SIG-M5 treated with dmso at 0.1 percent for 504 hours (cell line): ENCODE measurements around the gene LRRC38.

Experiments
- DNase-seq: peaks from one replicate; lab custom pipeline; 2025; ENCODE audit not compliant: unreplicated experiment; lab: John Stamatoyannopoulos, UW

LRRC38 gene

DNA sequence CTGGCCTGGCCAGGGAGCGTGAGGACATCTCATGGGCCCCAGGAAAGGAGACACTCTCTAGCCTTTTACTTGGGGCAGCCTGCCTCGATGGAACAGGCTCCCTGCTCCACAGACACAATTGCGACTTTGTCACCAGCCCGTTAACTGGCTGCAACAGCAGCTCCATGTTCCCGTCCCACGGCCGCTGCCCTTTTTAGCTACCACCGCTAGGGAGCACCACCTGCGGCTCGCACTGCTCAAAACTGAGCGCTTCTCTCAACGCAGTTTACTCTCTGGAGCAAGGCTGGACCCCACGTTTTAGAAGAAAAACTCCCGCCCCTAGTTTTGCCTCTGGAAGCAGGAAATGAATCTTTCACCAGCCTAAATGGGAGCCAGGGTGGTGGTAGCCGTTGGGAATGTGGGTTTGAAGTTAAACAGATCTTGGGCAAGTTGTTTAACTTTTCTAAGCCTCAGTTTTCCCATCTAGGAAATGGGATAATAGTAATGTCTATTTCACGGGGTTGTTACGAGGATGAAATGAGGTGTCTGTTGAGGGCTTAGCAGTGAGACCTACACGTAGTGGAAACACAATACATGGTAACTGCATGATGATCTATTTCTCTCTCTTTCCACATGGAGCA is 3.5 kb upstream of the LRRC38 start:
- no peak for DNase-seq

DNA sequence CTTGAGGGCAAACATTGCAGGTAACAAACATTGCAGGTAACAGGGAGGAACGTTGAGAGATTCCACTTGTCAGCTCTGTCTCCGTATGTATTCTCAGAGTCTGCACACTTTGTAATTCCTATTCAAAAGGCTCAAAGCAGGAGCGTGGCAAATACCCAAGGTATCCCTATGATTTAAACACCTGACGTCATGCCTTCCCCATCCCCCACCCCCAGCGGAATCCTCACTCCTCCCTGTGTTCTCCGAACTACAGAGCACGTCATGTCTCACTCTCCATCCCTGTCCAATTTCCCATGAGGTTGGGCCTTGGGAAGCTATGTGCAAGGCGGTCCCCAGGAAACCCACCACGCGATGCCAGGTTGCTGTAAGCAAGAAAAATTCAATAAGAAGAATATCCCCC is 2.8 kb upstream of the LRRC38 start:
- no peak for DNase-seq

DNA sequence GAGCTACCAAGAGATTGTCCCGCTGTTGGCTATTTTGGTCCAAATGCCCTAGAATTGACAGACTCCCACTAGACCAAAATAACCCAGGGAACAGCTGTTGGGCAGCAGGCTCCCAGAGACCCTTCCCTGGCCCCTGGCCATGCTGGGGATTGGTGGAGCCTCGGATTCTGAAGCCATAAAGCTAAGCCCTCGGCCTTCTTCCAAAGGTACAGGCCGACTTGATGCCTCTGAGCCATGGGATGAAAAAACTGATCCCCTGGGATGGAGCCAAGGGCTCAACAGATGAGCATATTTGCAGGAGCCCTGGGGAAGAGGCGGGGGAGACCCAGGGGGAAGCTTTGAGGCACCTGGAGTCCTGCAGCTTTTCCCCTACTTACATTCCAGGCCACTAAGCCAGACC is 1.0 kb upstream of the LRRC38 start:
- DNase-seq: no peak

DNA sequence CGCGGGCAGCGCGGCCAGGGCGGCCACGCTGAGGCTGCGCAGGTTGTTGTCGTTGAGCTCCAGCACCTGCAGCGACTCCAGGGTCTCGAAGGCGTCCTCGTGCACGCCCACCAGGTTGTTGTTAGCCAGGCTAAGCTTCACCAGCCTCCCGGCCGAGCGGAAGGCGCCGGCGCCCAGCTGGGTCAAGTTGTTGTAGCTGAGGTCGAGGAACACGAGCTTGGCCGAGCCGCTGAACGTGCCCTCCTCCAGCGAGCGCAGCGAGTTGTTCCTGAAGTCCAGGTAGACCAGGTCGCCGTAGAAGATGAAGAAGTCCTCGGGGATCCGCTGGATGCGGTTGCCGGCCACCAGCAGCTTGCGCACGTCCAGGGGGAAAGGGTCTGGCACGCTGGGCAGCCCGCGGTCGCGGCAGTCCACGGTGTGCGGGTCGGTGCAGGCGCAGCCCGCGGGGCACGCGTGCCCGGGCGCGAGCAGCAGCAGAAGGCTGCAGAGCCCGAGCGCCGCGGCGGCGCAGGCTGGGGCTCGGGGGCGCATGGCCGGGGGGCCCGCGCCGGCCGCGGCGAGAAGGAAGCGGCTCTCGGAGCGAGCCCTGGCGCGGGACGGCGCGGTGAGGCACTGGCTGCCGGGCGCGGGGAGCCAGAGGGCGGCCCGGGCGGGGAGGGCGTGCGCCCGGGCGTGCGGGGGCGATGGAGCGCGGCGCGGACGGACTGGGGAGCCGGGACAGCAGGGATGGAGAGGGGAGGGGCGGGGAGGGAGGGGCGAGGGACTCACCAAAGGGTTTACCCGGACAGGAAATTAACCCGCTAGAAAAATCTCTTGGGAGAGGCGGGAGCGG is 524 bp downstream of the LRRC38 start:
- no peak for DNase-seq

DNA sequence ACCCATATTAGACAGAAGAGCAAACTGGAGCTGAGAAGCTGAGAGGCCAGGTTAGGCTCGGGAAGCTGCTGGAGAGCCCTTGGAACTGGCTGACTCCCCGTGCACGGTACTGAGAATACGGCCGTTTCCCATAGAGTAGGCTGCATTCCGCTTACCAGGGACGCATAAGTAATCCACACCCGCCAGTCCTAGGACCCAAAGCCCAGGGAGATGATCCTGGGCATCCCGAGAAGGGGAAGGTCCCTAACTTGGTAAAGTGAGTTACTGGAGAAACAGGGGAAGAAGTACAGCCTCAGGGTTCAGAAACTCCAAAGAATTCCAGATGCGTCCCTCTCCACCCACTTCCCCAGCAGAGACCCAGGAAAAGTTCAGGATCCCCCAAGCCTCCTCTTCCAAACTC is 1.3 kb downstream of the LRRC38 start:
- no peak for DNase-seq

DNA sequence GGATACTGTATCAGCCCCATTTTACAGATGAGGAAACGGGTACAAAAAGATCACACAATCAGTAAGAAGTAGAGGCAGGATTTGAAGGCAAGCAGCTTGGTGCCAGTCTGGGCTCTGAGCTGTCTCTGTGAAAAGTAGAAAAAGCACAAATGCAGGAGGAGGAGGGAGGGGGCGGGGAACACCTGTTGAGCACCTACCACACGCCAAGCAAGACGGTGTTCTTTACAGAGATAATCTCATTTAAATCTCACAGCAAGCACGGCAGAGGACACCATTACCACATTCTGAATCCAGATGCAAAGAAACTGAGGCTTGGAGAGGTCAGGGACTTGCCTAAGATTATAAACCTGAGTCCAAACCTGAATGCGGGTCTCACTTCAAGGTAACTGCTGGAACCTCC is 3.3 kb downstream of the LRRC38 start:
- DNase-seq: no peak

DNA sequence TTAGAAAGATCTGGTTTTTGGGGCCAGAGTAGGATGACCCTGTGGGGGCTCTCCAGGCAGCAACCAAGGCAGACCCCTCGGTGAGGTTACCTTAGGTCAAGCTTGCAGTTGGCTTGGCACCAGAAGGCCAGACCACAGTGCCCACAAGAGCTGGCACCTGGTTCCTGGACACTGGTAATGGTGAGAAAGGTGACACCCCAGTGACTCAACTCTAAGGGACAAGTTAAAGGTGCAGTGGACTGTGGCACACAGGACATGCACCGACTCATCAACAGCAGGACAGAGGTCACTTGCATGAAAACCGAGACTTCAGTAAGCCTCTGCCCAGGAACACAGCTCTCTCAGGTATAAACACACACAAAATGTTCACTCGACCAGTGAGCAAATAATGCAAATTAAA is 6.7 kb downstream of the LRRC38 start:
- no peak for DNase-seq

DNA sequence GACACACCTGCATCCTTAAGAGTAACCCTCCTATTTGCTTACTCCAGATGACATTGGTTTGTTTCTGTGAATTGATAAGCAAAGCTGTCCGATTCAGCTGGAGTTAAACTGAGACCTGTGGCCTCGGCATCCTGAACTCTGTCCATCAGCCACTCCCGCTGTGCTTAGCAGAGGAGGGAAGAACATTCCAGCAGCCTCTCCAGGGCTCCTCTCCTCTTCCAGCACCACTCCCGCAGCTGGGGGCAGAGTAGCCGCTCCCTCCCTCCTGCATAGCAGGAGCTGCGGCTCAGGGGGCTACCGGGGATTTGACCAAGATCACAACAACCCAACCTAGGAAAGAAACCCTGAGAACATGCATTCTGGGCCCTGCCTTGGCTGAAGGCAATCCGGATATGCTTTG is 8.8 kb downstream of the LRRC38 start:
- DNase-seq: no peak

DNA sequence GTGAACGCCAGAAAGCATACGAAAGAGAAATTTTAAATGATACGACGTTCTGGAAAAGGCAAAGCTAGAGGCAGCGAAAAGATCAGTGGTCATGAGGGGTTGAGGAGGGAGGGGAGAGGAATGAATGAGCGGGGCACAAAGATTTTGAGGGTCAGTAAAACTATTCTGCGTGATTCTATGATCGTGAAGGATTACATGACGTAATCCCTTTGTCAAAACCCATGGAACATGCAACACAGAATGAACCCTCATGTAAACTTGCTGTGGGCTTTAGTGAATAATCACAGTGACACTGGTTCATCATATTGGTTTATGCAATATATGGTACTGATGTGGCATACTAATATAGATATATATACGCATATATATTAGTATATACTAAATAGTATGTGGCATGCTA is 13.0 kb downstream of the LRRC38 start:
- DNase-seq: no peak

DNA sequence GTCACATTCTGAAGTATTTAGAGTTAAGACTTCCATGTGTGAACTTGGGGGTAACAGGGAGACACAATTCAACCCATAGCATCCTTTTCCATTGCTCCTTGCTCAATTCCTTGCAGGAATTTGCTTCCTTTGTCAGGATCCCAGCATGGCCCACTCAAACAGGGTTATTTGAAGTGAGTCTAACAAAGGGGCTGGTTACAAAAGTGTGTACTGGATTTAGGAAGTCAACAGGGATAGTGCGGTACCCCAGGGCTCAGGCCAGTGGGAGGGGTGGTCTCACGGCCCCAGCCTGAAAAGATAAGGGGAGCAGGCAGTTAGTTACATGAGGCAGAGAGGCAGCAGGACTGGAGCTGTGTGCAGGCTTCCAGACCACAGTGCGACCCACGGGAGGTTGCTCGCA is 14.4 kb downstream of the LRRC38 start:
- no peak for DNase-seq

DNA sequence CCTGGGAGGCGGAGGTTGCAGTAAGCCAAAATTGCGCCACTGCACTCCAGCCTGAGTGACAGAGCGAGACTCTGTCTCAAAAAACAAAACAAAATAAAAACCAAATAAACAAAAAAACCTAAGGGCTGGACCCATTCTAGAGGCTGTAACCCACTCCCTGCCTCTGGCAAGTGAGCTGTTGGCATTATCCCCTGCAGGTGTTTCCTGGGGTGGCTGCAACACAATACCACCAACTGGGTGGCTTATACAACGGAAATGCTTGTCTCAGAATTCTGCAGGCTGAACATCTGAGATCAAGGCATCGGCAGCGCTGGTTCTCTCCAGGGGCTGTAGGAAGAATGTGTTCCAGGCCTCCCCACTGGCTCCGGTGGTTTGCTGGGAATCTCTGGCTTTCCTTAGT is 15.2 kb downstream of the LRRC38 start:
- no peak for DNase-seq

DNA sequence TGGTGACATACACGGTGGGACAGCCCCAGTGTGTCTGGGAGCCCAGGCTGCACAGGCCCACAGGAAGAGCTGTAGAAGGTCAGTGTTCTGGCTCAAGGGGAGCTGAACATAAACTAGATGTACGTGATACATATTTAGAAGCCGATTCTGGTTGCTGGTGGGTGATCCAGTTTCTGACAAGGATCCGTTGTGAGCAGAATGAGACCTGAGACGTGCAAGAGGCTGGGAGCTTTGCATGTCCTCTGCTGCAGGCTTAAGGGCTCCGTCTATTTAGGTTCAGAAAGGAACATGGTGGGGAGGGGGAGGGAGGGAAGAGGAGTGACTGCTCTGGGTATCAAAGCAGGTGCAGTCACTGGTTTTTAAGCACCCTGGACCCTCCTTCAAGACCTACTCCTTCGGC is 18.6 kb downstream of the LRRC38 start:
- no peak for DNase-seq

DNA sequence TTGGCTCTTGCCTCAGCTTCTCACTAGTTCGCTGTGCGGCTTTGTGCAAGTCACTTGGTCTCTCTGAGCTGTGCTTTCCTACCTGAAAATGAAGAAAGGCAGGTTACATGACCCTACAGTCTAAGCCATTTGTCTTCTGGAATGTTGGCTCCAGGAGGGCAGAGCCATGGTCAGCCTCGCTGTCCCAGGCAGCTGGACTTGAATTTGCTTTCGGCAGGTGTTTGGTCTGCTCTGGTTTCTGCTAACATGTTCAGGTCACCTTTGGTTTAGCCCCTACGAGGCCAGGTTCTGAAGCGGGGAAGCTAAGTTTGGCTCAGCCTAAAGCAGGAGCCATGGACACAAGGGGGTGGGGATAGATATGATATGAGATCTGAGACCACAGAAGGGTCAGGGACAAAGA is 19.1 kb downstream of the LRRC38 start:
- no peak for DNase-seq

DNA sequence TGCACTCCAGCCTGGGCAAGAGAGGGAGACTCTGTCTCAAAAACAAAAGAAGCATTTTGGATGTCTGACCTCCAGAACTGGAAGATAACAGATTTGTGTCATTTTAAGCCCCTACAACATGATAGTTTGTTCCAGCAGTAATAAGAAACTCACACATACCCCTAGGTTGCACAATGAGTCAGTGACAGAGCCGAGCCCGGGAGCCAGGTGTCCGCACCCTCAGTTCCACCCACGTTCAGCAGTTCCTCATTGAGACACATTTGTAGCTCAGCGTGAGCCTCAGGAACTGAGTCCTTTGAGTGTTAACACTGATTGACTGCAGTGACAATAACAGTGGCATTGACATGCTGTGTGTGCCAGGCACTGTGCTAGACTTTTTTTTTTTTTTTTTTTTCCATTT is 19.8 kb downstream of the LRRC38 start:
- no peak for DNase-seq

DNA sequence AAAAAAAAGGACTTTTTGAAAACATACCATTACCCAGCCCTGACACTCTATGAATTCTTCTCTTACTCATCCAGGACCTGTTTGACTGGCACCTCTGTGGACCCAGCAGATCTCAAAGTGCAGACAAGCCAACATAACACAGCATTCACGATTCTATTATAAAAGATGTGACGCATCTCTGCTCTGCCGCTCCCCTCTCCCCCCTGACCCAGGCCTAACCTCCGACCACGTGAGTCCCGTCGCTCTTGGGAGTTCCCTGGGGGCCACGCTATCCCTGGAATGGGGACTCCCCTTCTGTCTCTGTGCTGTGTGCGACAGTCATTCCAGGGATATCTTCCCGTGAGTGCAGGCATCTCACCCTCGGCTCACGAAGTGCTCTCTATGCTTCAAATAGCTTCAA is 21.1 kb downstream of the LRRC38 start:
- DNase-seq: no peak

DNA sequence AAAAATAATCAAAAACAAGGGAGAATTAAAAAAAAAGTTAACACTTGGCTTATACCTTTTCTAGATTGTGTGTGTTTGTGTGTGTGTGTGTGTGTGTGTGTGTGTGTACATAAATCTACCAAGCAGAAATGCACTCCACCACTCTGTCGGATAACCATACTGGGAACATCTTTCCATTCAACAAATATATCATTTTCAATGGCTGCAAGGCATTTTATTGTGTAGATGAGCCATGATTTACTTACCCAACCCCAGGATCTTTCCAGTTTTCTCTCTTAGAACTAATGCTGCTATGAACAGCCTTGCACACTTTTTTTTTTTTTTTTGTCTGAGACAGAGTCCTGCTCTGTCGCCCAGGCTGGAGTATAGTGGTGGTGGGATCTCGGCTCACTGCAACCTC is 25.8 kb downstream of the LRRC38 start:
- no peak for DNase-seq

DNA sequence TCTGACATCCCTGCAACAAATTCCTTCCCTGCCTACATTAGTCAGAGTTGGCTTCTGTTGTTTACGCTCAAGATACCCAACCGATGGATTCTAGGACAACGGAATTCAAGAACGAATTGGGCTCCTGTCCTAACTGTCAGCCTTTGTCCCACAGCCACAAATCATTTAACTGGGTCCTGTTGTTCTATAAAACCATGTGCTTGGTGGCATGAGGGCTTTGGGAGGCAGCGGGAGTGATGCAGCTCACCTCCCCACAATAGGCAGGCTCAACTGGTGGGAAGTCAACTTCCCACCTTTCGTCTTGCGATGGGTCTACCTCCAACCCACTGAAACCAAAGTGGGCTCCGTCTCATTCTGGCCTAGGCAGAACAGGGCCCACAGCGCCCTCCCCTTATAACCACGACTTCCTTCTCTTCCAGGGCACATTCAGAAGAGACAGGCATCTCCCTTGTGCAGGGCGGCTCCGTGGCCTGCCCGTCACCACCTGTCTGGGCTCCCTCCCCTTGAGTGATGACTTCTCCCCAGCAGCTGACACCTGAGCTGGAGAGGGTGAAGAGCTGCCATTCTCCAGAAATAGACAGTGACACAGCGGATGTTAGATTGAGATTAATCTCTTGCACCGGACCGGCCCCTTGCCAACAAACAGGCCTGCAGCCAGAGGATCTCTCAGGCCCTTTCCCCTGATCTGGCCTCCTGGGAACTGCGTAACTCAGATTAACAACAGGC is 26.5 kb downstream of the LRRC38 start:
- DNase-seq: no peak

DNA sequence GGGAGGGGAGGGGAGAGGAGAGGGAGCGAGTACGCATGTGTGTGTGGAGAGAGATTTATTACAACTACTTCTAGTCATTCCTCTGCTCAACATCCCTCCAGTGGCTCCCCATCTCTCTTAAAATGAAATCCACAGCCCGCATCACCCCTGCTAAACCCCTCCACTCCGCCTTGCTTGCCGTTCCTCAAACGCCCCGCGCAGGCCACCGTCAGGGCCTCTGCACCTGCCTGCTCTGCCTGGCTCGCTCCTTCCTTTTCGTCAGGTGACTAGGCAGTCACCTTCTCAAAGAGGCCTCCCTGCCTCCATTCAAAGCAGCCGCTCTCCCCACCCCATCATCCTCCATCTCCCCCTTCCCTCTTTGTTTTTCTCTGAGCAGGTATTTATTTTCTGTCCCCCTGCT is 29.9 kb downstream of the LRRC38 start:
- DNase-seq: no peak

DNA sequence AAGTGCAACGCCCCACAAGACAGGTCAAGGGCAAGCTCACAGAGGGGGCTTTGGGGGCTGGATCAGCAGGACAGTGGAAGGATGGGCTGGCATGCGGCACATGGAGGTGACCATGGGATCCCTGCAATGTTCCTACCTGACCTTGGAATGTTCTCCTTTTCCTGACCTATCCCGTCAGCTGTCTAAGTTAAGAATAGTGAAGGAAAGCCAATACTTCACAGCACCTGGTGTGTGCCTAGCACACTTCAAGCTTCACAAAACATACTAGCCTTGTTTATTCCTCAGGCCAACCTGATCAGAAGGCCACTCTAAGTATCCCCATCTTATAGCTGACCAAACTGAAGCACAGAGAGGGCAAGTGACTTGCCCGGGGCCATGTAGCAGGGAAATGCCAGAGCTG is 31.2 kb downstream of the LRRC38 start:
- no peak for DNase-seq

DNA sequence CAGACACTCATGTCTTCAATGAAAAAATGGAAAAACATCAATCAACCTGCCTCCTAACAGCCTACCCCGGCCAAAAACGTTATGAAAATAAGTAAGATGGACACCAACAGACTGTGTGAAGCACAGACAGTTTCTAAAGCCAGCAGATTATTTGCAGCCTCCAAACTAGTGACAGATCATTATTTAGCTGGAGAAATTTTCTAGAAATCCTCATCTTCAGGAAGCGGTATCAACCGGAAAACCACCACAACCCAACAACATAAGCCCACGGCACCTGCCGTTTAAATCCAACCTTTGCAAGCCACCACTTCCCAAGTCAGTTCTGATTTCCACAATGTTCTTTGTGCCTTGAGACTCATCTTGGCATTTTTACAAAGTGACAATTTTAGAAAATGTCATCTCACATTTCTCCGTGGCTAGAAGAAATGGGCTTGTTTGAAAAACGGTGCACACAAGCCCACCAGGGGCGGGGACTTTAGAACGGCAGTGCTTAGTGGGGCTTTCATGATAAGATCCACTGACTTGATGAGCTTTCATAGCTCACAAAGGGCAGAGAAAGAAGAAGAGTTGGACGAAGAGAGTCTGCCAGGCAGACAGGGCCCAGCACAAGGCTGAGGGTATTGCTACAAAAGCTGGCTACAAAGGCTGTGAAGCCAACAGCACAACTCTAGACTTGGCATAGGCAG is 34.5 kb downstream of the LRRC38 start:
- no peak for DNase-seq

DNA sequence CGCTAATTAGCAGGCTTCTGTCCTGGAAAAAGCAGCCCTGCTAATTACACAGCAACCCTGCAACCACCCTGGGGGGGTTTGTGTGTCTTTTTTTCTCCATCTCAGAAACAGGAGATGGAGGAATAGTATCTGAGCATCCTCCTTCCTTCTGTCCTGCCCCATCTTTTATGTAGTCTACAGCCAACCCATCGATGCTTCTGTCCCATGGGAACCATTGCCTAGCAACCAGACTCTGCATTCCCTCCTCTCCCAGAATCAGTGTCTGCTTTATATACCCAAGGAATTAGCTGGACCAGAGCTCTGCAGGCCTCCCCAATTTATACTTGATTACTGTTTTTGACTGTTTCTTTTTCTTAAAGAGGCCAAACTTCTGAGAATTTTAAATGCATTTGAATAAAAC is 35.1 kb downstream of the LRRC38 start:
- DNase-seq: no peak

DNA sequence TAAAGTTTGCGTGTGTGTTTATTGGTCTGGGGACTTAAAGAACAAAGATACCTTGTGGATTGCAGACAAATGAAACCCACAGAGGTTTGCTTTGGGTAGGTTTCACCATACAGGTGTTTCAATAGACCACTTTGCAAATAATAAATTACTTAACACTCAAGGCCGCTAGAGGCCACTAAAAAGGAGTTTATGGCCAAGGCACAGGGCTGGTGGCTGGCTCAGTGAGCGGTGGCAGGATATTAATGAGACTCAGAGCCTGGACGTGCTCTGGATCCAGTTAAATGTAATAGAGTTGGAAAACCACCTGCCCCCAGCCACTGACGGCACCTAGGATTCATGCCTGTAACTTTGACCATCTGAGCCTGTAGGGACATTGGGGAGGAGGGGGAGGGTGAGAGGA is 44.5 kb downstream of the LRRC38 start:
- DNase-seq: peak; percentile 5
